GM12874 (cell line): ENCODE results near the gene ASCL2.

Source experiments
- CTCF ChIP-seq: IDR thresholded peaks from 2 replicates; pipeline ENCODE4 v1.5.1; 2011; ENCODE audit warnings: low read depth, mild to moderate bottlenecking, control low read depth, low read length, moderate library complexity; ENCODE audit not compliant: insufficient read depth

Gene ASCL2

GRCh38 chr11:2270322-2271076 is at the start of gene ASCL2:
Gene ASCL2 (minus strand): TSS chr11:2270588. CDS start chr11:2270332, 256 bp downstream.
- TF ChIP-seq CTCF: no peak

- no peak for TF ChIP-seq CTCF
Measured at GRCh38 chr11:2319791-2320472, 49.5 kb upstream of the ASCL2 start.

- TF ChIP-seq CTCF: no peak
Measured at GRCh38 chr11:2318707-2319106, 48.3 kb upstream of the ASCL2 start.

GRCh38 chr11:2318123-2318522 is 47.7 kb upstream of the ASCL2 start:
- no peak for TF ChIP-seq CTCF

- TF ChIP-seq CTCF: no peak
Measured at GRCh38 chr11:2317354-2318050, 47.1 kb upstream of the ASCL2 start.

GRCh38 chr11:2316963-2317244 is 46.5 kb upstream of the ASCL2 start:
- TF ChIP-seq CTCF: no peak

GRCh38 chr11:2316169-2316962 is 46.0 kb upstream of the ASCL2 start:
- TF ChIP-seq CTCF: no peak
